Neural progenitor cell (in vitro differentiated cells): Measurements from ENCODE around the gene ZSCAN18.

Experiments
- CTCF ChIP-seq: fragments of 200-600 bp; sonication (generic); IDR thresholded peaks from 2 replicates; pipeline ENCODE4 v1.5.1; 2017; ENCODE audit warnings: antibody characterized with exemption, mild to moderate bottlenecking
- EZH2phosphoT487 ChIP-seq: fragments of 200-600 bp; sonication (generic); IDR thresholded peaks from 2 replicates; pipeline ENCODE4 v1.6.1; 2017; ENCODE audit warnings: antibody characterized with exemption

- TF ChIP-seq EZH2phosphoT487 (no peak), CTCF (no peak)
Observed at GRCh38 chr19:58084596-58085347, 13.3 kb downstream of the ZSCAN18 start.
